Panc1 (cell line): ENCODE measurements around the gene FAM120B. TPM values are rescaled to one million over a fixed set of nuclear protein-coding genes. Genes with fewer than 3 reads are reported as not detected.

Experiments used
- ATAC-seq: fragments of 200-7000 bp; cut with Tn5 transposase; 2 replicates; pipeline ENCODE4 v1.9.1; 2020; ENCODE audit warnings: mild to moderate bottlenecking, moderate library complexity
- BruUV-seq: library from RNA; stranded (reverse); fragments of 400-500 nt; replicated peaks from 2 replicates; lab custom pipeline; 2021; lab: Mats Ljungman, UMichigan
- CTCF ChIA-PET: fragments of 300-600 bp; sonication (Branson Sonifier 250); formaldehyde crosslinking; loops from one replicate; lab custom pipeline; 2022; ENCODE audit warnings: antibody characterized with exemption; lab: Charles Lee
- POLR2A ChIA-PET: fragments of 300-600 bp; sonication (Branson Sonifier 250); formaldehyde crosslinking; loops from one replicate; lab custom pipeline; 2022; ENCODE audit warnings: antibody characterized with exemption; lab: Charles Lee
- DNase-seq: peaks from one replicate; pipeline ENCODE4 v3.0.0-alpha.2; 2010; ENCODE audit warnings: low read depth, low spot score
- H3K27ac ChIP-seq: 2 replicates; pipeline ENCODE4 v1.5.1; 2011; ENCODE audit warnings: mild to moderate bottlenecking, low read length, inconsistent platforms
- H3K27me3 ChIP-seq: fragments of 200-500 bp; sonication (Bioruptor generic); 2 replicates; pipeline ENCODE4 v1.6.0; 2014; ENCODE audit warnings: low read length, inconsistent platforms; ENCODE audit not compliant: control insufficient read depth, insufficient read depth
- H3K36me3 ChIP-seq: fragments of 200-500 bp; sonication (Bioruptor generic); 2 replicates; pipeline ENCODE4 v1.5.1; 2014; ENCODE audit warnings: inconsistent platforms, mild to moderate bottlenecking, low read length, moderate library complexity; ENCODE audit not compliant: control insufficient read depth, insufficient read depth
- H3K4me1 ChIP-seq: 2 replicates; pipeline ENCODE4 v1.5.1; 2011; ENCODE audit warnings: inconsistent platforms, mild to moderate bottlenecking, low read length, moderate library complexity; ENCODE audit not compliant: control insufficient read depth, insufficient read depth
- H3K4me3 ChIP-seq, 2 experiments: 2 replicates each; pipeline ENCODE4 v1.5.1; 2011 to 2012; ENCODE audit warnings: low read depth in 2 of 2, low read length in 2 of 2, mild to moderate bottlenecking in 2 of 2, inconsistent platforms in 1 of 2, moderate library complexity in 1 of 2
- H3K9me3 ChIP-seq: fragments of 200-500 bp; sonication (Bioruptor generic); 2 replicates; pipeline ENCODE4 v1.5.1; 2014; ENCODE audit warnings: low read depth, mild to moderate bottlenecking, inconsistent platforms, low read length, moderate library complexity; ENCODE audit not compliant: control insufficient read depth, insufficient read depth
- CTCF ChIP-seq: fragments of 450-650 bp; IDR thresholded peaks from 2 replicates; pipeline ENCODE4 v1.5.1; 2017; ENCODE audit warnings: mild to moderate bottlenecking
- POLR2AphosphoS5 ChIP-seq: IDR thresholded peaks from 2 replicates; pipeline ENCODE4 v1.6.1; 2012; ENCODE audit warnings: mild to moderate bottlenecking, low read depth, low read length, moderate library complexity
- SIN3A ChIP-seq: IDR thresholded peaks from 2 replicates; pipeline ENCODE4 v1.6.1; 2012; ENCODE audit warnings: low read depth, mild to moderate bottlenecking, low read length, moderate library complexity, borderline replicate concordance; ENCODE audit not compliant: insufficient read depth
- TCF7L2 ChIP-seq: IDR thresholded peaks from 2 replicates; pipeline ENCODE4 v1.6.1; 2011; ENCODE audit warnings: mild to moderate bottlenecking, low read depth, low read length, inconsistent platforms
- in situ Hi-C: cut with HindIII; loops from 2 replicates; pipeline ENCODE4 v1.10.0; 2016; ENCODE audit warnings: low sequenced_read_pairs, low pct_unique_long_range_greater_than_20kb
- intact Hi-C: fragments of 100-400 bp; cut with micrococcal nuclease; formaldehyde crosslinking; loops from one replicate; pipeline ENCODE4 v1.10.0; 2022; ENCODE audit not compliant: unreplicated experiment
- total RNA-seq: library from RNA; stranded (reverse); gene quantifications from one replicate; pipeline ENCODE4 v1.2.1, GENCODE V29; 2021; ENCODE audit not compliant: unreplicated experiment
- TF ChIP-seq, protein P1 (sequence below), 2 experiments: IDR thresholded peaks; 2 replicates each; pipeline ENCODE4 v1.6.1; 2011 to 2012; ENCODE audit warnings: low read depth in 2 of 2, control low read depth in 1 of 2, low read length in 1 of 2, mild to moderate bottlenecking in 1 of 2, moderate library complexity in 1 of 2; ENCODE audit not compliant: insufficient read depth in 1 of 2

FAM120B gene
- total RNA-seq, 1 experiment from 2014 or later = 38.0 TPM

- no peaks in the 10 kb centered on the region; the same call in 1 of the 2 replicates for H3K36me3 ChIP-seq
- intact Hi-C loops (no loop called here), in situ Hi-C loops (no loop called here)
- TF ChIP-seq CTCF = no peak
- TF ChIP-seq SIN3A = no peak
- TF ChIP-seq TCF7L2 = no peak
- TF ChIP-seq, protein P1, sequence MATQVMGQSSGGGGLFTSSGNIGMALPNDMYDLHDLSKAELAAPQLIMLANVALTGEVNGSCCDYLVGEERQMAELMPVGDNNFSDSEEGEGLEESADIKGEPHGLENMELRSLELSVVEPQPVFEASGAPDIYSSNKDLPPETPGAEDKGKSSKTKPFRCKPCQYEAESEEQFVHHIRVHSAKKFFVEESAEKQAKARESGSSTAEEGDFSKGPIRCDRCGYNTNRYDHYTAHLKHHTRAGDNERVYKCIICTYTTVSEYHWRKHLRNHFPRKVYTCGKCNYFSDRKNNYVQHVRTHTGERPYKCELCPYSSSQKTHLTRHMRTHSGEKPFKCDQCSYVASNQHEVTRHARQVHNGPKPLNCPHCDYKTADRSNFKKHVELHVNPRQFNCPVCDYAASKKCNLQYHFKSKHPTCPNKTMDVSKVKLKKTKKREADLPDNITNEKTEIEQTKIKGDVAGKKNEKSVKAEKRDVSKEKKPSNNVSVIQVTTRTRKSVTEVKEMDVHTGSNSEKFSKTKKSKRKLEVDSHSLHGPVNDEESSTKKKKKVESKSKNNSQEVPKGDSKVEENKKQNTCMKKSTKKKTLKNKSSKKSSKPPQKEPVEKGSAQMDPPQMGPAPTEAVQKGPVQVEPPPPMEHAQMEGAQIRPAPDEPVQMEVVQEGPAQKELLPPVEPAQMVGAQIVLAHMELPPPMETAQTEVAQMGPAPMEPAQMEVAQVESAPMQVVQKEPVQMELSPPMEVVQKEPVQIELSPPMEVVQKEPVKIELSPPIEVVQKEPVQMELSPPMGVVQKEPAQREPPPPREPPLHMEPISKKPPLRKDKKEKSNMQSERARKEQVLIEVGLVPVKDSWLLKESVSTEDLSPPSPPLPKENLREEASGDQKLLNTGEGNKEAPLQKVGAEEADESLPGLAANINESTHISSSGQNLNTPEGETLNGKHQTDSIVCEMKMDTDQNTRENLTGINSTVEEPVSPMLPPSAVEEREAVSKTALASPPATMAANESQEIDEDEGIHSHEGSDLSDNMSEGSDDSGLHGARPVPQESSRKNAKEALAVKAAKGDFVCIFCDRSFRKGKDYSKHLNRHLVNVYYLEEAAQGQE (IDR thresholded peaks at IDR 0.05; ENCODE audit: insufficient read depth in 1 of 2, low read depth in 2 of 2, low read length in 1 of 2) = no peak
- TF ChIP-seq POLR2AphosphoS5 = no peak
- H3K4me3 ChIP-seq = no peak overlapping the region
- ATAC-seq (no peak), DNase-seq (no peak)
- H3K27me3 ChIP-seq = no peaks in the 10 kb centered on the region
- no peaks in the 10 kb centered on the region for H3K4me1 ChIP-seq
- H3K27ac ChIP-seq = no peak overlapping the region
- ChIA-PET CTCF (no interaction called here), POLR2A (no interaction called here)
- H3K9me3 ChIP-seq = no peaks in the 10 kb centered on the region
- BruUV-seq = no TSS peak
These were observed 55.6 kb downstream of the FAM120B start for GRCh38 chr6:170362121-170362520.

- TF ChIP-seq, protein P1 (IDR thresholded peaks at IDR 0.05; ENCODE audit: insufficient read depth in 1 of 2, low read depth in 2 of 2, low read length in 1 of 2) = no peak
- TF ChIP-seq SIN3A (no peak), POLR2AphosphoS5 (no peak), CTCF (no peak), TCF7L2 (no peak)
- Histone ChIP-seq H3K36me3 (no peaks in the 10 kb centered on the region; the same call in 1 of the 2 replicates), H3K27ac (no peak overlapping the region), H3K4me1 (no peaks in the 10 kb centered on the region), H3K27me3 (no peaks in the 10 kb centered on the region), H3K4me3 (no peak overlapping the region), H3K9me3 (no peaks in the 10 kb centered on the region)
- no TSS peak for BruUV-seq
- CTCF ChIA-PET = no interaction called here
- POLR2A ChIA-PET = no interaction called here
- in situ Hi-C loops (no loop called here), intact Hi-C loops (no loop called here)
- no peak for ATAC-seq
- DNase-seq = no peak
These were observed 56.7 kb downstream of the FAM120B start for GRCh38 chr6:170363255-170363654.
